HG02943 (cell line): Measurements from ENCODE around the gene BMP6.

Source experiments
- ATAC-seq: cut with Tn5 transposase; IDR thresholded peaks from one replicate; pipeline ENCODE4 v1.9.1; 2021; ENCODE audit warnings: mild to moderate bottlenecking, low read depth, moderate library complexity; ENCODE audit not compliant: unreplicated experiment

BMP6 gene

GRCh38 chr6:7745942-7746341 lies 20.0 kb downstream of the BMP6 start:
- ATAC-seq = no peak

- no peak for ATAC-seq
These were observed 21.1 kb downstream of the BMP6 start for GRCh38 chr6:7747016-7747415.

GRCh38 chr6:7747433-7747832 lies 21.5 kb downstream of the BMP6 start:
- no peak for ATAC-seq

GRCh38 chr6:7747901-7748504 lies 22.1 kb downstream of the BMP6 start:
- ATAC-seq = no peak

GRCh38 chr6:7749478-7749877 lies 23.6 kb downstream of the BMP6 start:
- ATAC-seq = no peak

- no peak for ATAC-seq
These were observed 24.3 kb downstream of the BMP6 start for GRCh38 chr6:7750197-7750596.

- no peak for ATAC-seq
These were observed 32.6 kb downstream of the BMP6 start for GRCh38 chr6:7758456-7758855.

GRCh38 chr6:7759320-7759719 lies 33.4 kb downstream of the BMP6 start:
- ATAC-seq = no peak

GRCh38 chr6:7761051-7761450 lies 35.2 kb downstream of the BMP6 start:
- no peak for ATAC-seq

GRCh38 chr6:7762760-7763159 lies 36.9 kb downstream of the BMP6 start:
- no peak for ATAC-seq

- no peak for ATAC-seq
These were observed 38.0 kb downstream of the BMP6 start for GRCh38 chr6:7763881-7764280.

GRCh38 chr6:7765575-7766325 lies 39.9 kb downstream of the BMP6 start:
- no peak for ATAC-seq

- no peak for ATAC-seq
These were observed 43.8 kb downstream of the BMP6 start for GRCh38 chr6:7769702-7770101.

GRCh38 chr6:7770111-7770510 lies 44.2 kb downstream of the BMP6 start:
- no peak for ATAC-seq

GRCh38 chr6:7770601-7771000 lies 44.7 kb downstream of the BMP6 start:
- ATAC-seq = no peak

- no peak for ATAC-seq
These were observed 47.4 kb downstream of the BMP6 start for GRCh38 chr6:7773322-7773721.

- ATAC-seq = no peak
These were observed 48.0 kb downstream of the BMP6 start for GRCh38 chr6:7773914-7774313.

GRCh38 chr6:7776509-7776908 lies 50.6 kb downstream of the BMP6 start:
- no peak for ATAC-seq

GRCh38 chr6:7777074-7777473 lies 51.2 kb downstream of the BMP6 start:
- no peak for ATAC-seq

GRCh38 chr6:7781240-7781639 lies 55.3 kb downstream of the BMP6 start:
- ATAC-seq = no peak

- ATAC-seq = no peak
These were observed 58.3 kb downstream of the BMP6 start for GRCh38 chr6:7784248-7784647.

- ATAC-seq = no peak
These were observed 58.8 kb downstream of the BMP6 start for GRCh38 chr6:7784706-7785105.
